MM.1S (cell line): ENCODE results near the gene ETV7.

Source experiments
- DNase-seq: peaks from one replicate; pipeline ENCODE4 v3.0.0-alpha.2; 2015
- H2AFZ ChIP-seq: fragments of 300-600 bp; sonication (generic); 2 replicates; pipeline ENCODE4 v1.6.0; 2016; ENCODE audit warnings: antibody characterized with exemption, low read length
- H3F3A ChIP-seq: fragments of 300-600 bp; sonication (generic); 2 replicates; pipeline ENCODE4 v1.6.1; 2016; ENCODE audit warnings: mild to moderate bottlenecking, antibody characterized with exemption, low read length, moderate library complexity, mixed read lengths; ENCODE audit not compliant: insufficient read depth
- H3K27ac ChIP-seq: fragments of 300-600 bp; sonication (generic); 2 replicates; pipeline ENCODE4 v1.5.1; 2016; ENCODE audit warnings: mild to moderate bottlenecking, low read length
- H3K27me3 ChIP-seq: fragments of 300-600 bp; sonication (generic); replicated peaks from 2 replicates; pipeline ENCODE4 v1.6.0; 2016; ENCODE audit warnings: low read length; ENCODE audit not compliant: insufficient read depth
- H3K36me3 ChIP-seq: fragments of 300-600 bp; sonication (generic); replicated peaks from 2 replicates; pipeline ENCODE4 v1.6.1; 2016; ENCODE audit warnings: mild to moderate bottlenecking, low read length, mixed read lengths; ENCODE audit not compliant: insufficient read depth
- H3K4me1 ChIP-seq: fragments of 300-600 bp; sonication (generic); 2 replicates; pipeline ENCODE4 v1.6.1; 2016; ENCODE audit warnings: low read length, mixed read lengths
- H3K4me2 ChIP-seq: fragments of 300-600 bp; sonication (generic); 2 replicates; pipeline ENCODE4 v1.6.0; 2016; ENCODE audit warnings: low read depth, low read length
- H3K4me3 ChIP-seq: fragments of 300-600 bp; sonication (generic); 2 replicates; pipeline ENCODE4 v1.5.1; 2016; ENCODE audit warnings: low read length, mixed read lengths
- H3K79me2 ChIP-seq: fragments of 300-600 bp; sonication (generic); 2 replicates; pipeline ENCODE4 v1.6.1; 2016; ENCODE audit warnings: mixed run types, low read length, mixed read lengths
- H3K9ac ChIP-seq: fragments of 300-600 bp; sonication (generic); 2 replicates; pipeline ENCODE4 v1.6.1; 2016; ENCODE audit warnings: low read length, mixed read lengths
- H3K9me2 ChIP-seq: fragments of 300-600 bp; sonication (generic); replicated peaks from 2 replicates; pipeline ENCODE4 v1.6.1; 2016; ENCODE audit warnings: mild to moderate bottlenecking, low read length, mixed read lengths; ENCODE audit not compliant: insufficient read depth
- H3K9me3 ChIP-seq: fragments of 300-600 bp; sonication (generic); replicated peaks from 2 replicates; pipeline ENCODE4 v1.6.1; 2016; ENCODE audit warnings: mild to moderate bottlenecking, low read length, mixed read lengths; ENCODE audit not compliant: insufficient read depth
- H4K20me1 ChIP-seq: fragments of 300-600 bp; sonication (generic); 2 replicates; pipeline ENCODE4 v1.6.1; 2016; ENCODE audit warnings: mild to moderate bottlenecking, low read length, moderate library complexity, mixed read lengths; ENCODE audit not compliant: insufficient read depth
- EZH2 ChIP-seq: fragments of 300-600 bp; sonication (generic); optimal IDR thresholded peaks from 2 replicates; pipeline ENCODE3; 2017; ENCODE audit warnings: low read depth, mild to moderate bottlenecking, antibody characterized with exemption, low read length, mixed read lengths
- EZH2phosphoT487 ChIP-seq: fragments of 300-600 bp; sonication (generic); IDR thresholded peaks from 2 replicates; pipeline ENCODE4 v1.6.1; 2018; ENCODE audit warnings: antibody characterized with exemption, low read length
- TF ChIP-seq, protein P1 (sequence below): fragments of 300-600 bp; sonication (generic); IDR thresholded peaks from 2 replicates; pipeline ENCODE4 v1.5.1; 2016; ENCODE audit warnings: antibody characterized with exemption, low read length, mixed read lengths

ETV7 gene

DNA sequence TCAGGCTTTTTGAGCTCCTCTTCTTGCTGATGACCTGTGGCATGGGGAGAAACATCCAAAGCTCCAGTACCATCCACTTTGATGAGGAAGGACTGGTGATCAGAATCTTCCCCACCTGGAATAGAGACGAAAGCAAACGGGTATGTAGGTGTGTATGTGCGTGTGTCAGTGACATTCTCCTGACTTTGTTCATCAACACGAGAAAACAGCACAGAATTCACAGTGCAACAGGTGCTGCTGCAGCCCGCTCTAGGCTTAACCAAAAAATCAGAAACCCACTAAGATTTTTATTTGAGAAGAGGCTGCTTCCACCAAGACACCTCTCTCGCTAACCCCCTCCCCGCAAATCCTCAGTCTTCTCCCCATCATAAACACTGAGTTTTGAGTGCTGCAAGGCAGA is 58.9 kb downstream of the ETV7 start:
- DNase-seq, result no peak
- Histone ChIP-seq H3K27me3 (no peaks in the 10 kb centered on the region; the same call in 1 of the 2 replicates), H3K36me3 (no peaks in the 10 kb centered on the region), H3K9ac (no peak overlapping the region), H3K4me2 (no peak overlapping the region), H3K9me2 (no peaks in the 10 kb centered on the region), H2AFZ (no peak overlapping the region), H3F3A (no peaks in the 10 kb centered on the region), H4K20me1 (no peaks in the 10 kb centered on the region), H3K4me3 (no peak overlapping the region), H3K9me3 (no peaks in the 10 kb centered on the region), H3K79me2 (no peaks in the 10 kb centered on the region), H3K27ac (no peak overlapping the region), H3K4me1 (no peaks in the 10 kb centered on the region)
- TF ChIP-seq, protein P1, sequence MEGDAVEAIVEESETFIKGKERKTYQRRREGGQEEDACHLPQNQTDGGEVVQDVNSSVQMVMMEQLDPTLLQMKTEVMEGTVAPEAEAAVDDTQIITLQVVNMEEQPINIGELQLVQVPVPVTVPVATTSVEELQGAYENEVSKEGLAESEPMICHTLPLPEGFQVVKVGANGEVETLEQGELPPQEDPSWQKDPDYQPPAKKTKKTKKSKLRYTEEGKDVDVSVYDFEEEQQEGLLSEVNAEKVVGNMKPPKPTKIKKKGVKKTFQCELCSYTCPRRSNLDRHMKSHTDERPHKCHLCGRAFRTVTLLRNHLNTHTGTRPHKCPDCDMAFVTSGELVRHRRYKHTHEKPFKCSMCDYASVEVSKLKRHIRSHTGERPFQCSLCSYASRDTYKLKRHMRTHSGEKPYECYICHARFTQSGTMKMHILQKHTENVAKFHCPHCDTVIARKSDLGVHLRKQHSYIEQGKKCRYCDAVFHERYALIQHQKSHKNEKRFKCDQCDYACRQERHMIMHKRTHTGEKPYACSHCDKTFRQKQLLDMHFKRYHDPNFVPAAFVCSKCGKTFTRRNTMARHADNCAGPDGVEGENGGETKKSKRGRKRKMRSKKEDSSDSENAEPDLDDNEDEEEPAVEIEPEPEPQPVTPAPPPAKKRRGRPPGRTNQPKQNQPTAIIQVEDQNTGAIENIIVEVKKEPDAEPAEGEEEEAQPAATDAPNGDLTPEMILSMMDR, result no peak
- TF ChIP-seq EZH2phosphoT487 (no peak), EZH2 (no peak)

GRCh38 chr6:36327919-36328236 is 59.6 kb downstream of the ETV7 start:
- H3K79me2 ChIP-seq, result no peaks in the 10 kb centered on the region
- no peaks in the 10 kb centered on the region; the same call in 1 of the 2 replicates for H3K27me3 ChIP-seq
- H3K9me2 ChIP-seq, result no peaks in the 10 kb centered on the region
- DNase-seq, result no peak
- H3K36me3 ChIP-seq, result no peaks in the 10 kb centered on the region
- H3K4me3 ChIP-seq, result no peak overlapping the region
- no peaks in the 10 kb centered on the region for H3F3A ChIP-seq
- TF ChIP-seq, protein P1, result no peak
- TF ChIP-seq EZH2phosphoT487, result no peak
- no peak overlapping the region for H2AFZ ChIP-seq
- H3K4me1 ChIP-seq, result no peaks in the 10 kb centered on the region
- H3K4me2 ChIP-seq, result no peak overlapping the region
- no peaks in the 10 kb centered on the region for H3K9me3 ChIP-seq
- no peaks in the 10 kb centered on the region for H4K20me1 ChIP-seq
- H3K27ac ChIP-seq, result no peak overlapping the region
- H3K9ac ChIP-seq, result no peak overlapping the region

- no peaks in the 10 kb centered on the region; the same call in 1 of the 2 replicates for H3K27me3 ChIP-seq
- no peak overlapping the region for H3K4me3 ChIP-seq
- no peaks in the 10 kb centered on the region for H3K36me3 ChIP-seq
- H3K27ac ChIP-seq, result no peak overlapping the region
- H2AFZ ChIP-seq, result no peak overlapping the region
- TF ChIP-seq EZH2phosphoT487, result no peak
- TF ChIP-seq EZH2, result no peak
- TF ChIP-seq, protein P1, result no peak
- H3K9ac ChIP-seq, result no peak overlapping the region
- no peak overlapping the region for H3K4me2 ChIP-seq
- H3F3A ChIP-seq, result no peaks in the 10 kb centered on the region
- H3K9me3 ChIP-seq, result no peaks in the 10 kb centered on the region
- no peak for DNase-seq
- H3K4me1 ChIP-seq, result no peaks in the 10 kb centered on the region
- no peaks in the 10 kb centered on the region for H3K9me2 ChIP-seq
- no peaks in the 10 kb centered on the region for H3K79me2 ChIP-seq
- H4K20me1 ChIP-seq, result no peaks in the 10 kb centered on the region
These were observed 60.1 kb downstream of the ETV7 start for GRCh38 chr6:36327226-36327918.
